ENCODE measurements around the gene REPS2.

DNA sequence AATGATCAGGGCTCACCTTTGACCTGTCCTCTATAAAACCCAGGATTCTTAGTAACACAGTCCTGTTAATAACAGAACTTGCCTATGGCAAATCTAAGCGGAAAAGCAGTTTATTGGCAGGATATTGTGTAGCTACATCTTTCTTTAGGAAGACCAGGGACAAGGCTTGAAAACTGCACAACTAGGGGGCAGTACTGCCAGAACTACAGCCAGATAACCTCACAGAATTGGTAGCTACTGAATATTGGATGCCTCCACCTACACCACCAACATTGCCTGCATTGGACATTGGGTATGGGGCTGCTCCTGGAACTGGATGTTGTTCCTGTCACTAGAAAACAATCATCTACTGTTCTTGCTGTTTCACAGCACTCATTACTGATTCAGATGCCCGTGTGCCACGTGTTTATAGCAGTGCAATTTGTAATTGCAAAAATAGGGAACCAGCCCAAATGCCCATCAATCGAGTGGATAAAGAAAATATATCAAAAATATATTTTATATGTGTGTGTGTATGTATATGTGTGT is 47.4 kb downstream of the REPS2 start:
- TF ChIP-seq GATA2 (IDR thresholded peaks at IDR 0.05; ENCODE audit: low read depth, low read length) = no peak
- TF ChIP-seq GATA3 (IDR thresholded peaks at IDR 0.05; ENCODE audit: low read depth, low read length) = no peak

Data from SH-SY5Y (cell line).